Measurements from ENCODE around the gene COPS9.

- TF ChIP-seq CTCF (IDR thresholded peaks at IDR 0.05) (no peak), POLR2A (IDR thresholded peaks at IDR 0.05) (no peak)
These were observed 44.0 kb upstream of the COPS9 start for GRCh38 chr2:240179941-240180666.

Data from body of pancreas (tissue), 4 donors.